Uterus (tissue), 2 donors: ENCODE data around the gene GNG7.

Source experiments
- CTCF ChIP-seq, 4 experiments: fragments of 200-600 bp in 2 of 4; fragments of 450-650 bp in 2 of 4; sonication (generic) in 2 of 4; IDR thresholded peaks; one replicate each; pipeline ENCODE4 v1.5.1; 2016 to 2019; ENCODE audit warnings: antibody characterized with exemption in 4 of 4, mild to moderate bottlenecking in 2 of 4, moderate library complexity in 1 of 4
- POLR2A ChIP-seq, 2 donors: fragments of 450-650 bp; IDR thresholded peaks; one replicate each; pipeline ENCODE4 v1.6.1; 2016; ENCODE audit warnings: antibody characterized with exemption in 2 of 2, mild to moderate bottlenecking in 1 of 2, moderate library complexity in 1 of 2

GRCh38 chr19:2497186-2497585, 205.3 kb downstream of the GNG7 start:
- TF ChIP-seq CTCF (IDR thresholded peaks at IDR 0.05): no peak
- TF ChIP-seq POLR2A (IDR thresholded peaks at IDR 0.05): no peak
